Mucosa of descending colon (tissue), 3 donors: Measurements from ENCODE around the gene PROSER3. TPM values are rescaled to one million over a fixed set of nuclear protein-coding genes. Genes with fewer than 3 reads are reported as not detected.

Source experiments
- ATAC-seq: fragments of 200-7000 bp; cut with Tn5 transposase; one replicate; pipeline ENCODE4 v1.9.1; 2020; ENCODE audit warnings: mild to moderate bottlenecking, moderate library complexity
- DNase-seq, 3 donors: peaks; one replicate each; pipeline ENCODE4 v3.0.0-alpha.2; 2020
- H3K36me3 ChIP-seq: fragments of 200-600 bp; one replicate; pipeline ENCODE4 v1.8.0; 2021; ENCODE audit warnings: low read depth, mild to moderate bottlenecking
- H3K4me1 ChIP-seq: fragments of 200-600 bp; one replicate; pipeline ENCODE4 v1.8.0; 2021; ENCODE audit warnings: low read depth, mild to moderate bottlenecking
- H3K4me3 ChIP-seq: fragments of 200-600 bp; one replicate; pipeline ENCODE4 v1.8.0; 2021; ENCODE audit warnings: mild to moderate bottlenecking
- H3K9me3 ChIP-seq: fragments of 200-600 bp; one replicate; pipeline ENCODE4 v1.8.0; 2021; ENCODE audit warnings: mild to moderate bottlenecking
- intact Hi-C, 2 donors: fragments of 100-400 bp; cut with DNase I in 1 of 2; cut with micrococcal nuclease in 1 of 2; formaldehyde crosslinking; loops; one replicate each; pipeline versions ENCODE4 v1.11.0 to v1.11.1; 2022; cut with DNase I, micrococcal nuclease
- total RNA-seq, 3 donors: library from RNA; stranded (reverse); fragmentation: NEBNext Ultra II Directional in 2 of 3; extraction: Animal tissue kit (Norgen Biotek cat#: 25700) in 2 of 3; gene quantifications; one replicate each; pipeline versions ENCODE4 v1.2.1 to v1.2.4, GENCODE V29; 2021 to 2023
- TF ChIP-seq, protein P1 (sequence below): fragments of 200-600 bp; IDR thresholded peaks from one replicate; pipeline ENCODE4 v1.8.0; 2022; ENCODE audit warnings: antibody characterized with exemption, mild to moderate bottlenecking
- donor health status: DM: no; HTN: no; CAD: no; lungs with moderate emphysema.
- donor health status: DM: no; HTN: no; CAD: no.
- donor health status: DM: no; HTN: yes; CAD: no.

PROSER3 gene
- total RNA-seq, 3 donors from 2014 or later, result 21.7 to 26.5 (median 26.0) TPM

DNA sequence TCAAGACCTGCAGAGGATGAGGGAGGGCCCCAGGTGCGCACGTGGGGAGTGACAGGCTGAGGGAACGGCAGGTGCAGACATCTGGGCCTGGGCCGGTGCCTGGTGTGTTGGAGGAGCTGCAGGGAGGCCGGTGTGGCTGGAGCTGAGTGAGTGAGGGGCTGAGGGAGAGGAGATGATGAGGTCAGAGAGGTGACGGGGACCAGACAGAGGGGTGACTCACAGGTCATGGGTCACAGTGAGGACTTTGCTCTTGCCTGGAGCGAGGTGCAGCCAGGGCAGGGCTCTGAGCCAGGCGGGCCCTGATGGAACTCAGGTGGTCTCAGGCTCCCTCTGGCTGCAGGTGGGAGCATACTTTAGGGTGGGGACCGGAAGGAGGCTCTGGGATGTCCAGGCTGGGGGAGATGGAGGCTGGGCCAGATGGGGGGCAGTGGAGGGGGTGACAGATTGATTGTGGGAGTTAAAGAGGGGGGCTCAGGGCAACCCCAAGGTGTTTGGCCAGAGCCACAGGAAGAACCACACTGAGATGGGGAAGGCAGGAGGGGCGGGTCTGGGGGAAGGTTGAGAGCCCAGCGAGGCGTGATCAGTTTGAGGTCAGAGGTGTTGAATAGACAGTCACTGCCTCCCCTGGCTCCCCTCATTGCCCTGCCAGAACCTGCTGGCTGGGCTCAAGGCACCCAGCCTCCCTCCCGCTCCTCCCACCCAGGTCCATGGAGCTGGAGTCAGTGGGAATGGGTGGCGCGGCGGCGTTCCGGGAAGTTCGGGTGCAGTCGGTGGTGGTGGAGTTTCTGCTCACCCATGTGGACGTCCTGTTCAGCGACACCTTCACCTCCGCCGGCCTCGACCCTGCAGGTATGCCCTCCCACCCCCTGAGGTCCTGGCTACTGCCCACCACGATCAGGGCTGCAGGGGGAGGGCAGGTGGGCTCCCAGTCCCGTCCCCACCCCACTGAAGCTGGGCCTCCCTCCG is 25.8 kb downstream of the PROSER3 start:
- no peak for DNase-seq
- TF ChIP-seq, protein P1, sequence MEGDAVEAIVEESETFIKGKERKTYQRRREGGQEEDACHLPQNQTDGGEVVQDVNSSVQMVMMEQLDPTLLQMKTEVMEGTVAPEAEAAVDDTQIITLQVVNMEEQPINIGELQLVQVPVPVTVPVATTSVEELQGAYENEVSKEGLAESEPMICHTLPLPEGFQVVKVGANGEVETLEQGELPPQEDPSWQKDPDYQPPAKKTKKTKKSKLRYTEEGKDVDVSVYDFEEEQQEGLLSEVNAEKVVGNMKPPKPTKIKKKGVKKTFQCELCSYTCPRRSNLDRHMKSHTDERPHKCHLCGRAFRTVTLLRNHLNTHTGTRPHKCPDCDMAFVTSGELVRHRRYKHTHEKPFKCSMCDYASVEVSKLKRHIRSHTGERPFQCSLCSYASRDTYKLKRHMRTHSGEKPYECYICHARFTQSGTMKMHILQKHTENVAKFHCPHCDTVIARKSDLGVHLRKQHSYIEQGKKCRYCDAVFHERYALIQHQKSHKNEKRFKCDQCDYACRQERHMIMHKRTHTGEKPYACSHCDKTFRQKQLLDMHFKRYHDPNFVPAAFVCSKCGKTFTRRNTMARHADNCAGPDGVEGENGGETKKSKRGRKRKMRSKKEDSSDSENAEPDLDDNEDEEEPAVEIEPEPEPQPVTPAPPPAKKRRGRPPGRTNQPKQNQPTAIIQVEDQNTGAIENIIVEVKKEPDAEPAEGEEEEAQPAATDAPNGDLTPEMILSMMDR, result no peak
- intact Hi-C loops, result no loop called here
- H3K4me1 ChIP-seq, result no peaks in the 10 kb centered on the region
- no peaks in the 10 kb centered on the region for H3K36me3 ChIP-seq
- H3K4me3 ChIP-seq, result no peak overlapping the region
- peak; percentile 11 for ATAC-seq
- H3K9me3 ChIP-seq, result no peaks in the 10 kb centered on the region

DNA sequence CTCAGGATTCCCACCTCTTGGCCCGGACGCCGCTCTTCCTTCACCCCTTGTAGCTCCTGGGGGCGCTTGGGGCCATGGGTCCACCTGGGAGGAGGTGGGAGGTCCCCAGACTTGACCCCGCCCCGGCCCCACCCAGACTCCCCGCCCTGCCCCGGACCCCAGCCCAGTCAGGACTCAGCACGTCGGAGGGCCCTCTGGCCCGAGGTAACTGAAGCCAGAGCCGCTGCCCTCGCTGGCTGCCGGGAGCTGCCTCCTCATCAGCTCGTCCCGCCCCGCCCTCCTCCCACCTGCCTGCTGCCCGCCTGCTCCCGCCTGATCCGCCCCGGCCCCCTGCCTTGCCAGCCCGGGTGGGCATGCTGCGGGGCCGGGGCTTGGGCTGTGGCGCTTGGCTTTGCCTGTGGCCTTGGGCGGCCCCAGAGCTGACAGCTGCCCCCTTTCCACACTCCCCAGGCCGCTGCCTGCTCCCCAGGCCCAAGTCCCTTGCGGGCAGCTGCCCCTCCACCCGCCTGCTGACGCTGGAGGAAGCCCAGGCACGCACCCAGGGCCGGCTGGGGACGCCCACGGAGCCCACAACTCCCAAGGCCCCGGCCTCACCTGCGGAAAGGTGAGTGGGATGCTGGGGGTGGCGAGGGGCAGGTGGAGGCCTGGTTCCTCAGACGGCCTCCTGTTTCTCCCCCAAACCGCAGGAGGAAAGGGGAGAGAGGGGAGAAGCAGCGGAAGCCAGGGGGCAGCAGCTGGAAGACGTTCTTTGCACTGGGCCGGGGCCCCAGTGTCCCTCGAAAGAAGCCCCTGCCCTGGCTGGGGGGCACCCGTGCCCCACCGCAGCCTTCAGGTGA is 26.7 kb downstream of the PROSER3 start:
- H3K4me1 ChIP-seq, result no peaks in the 10 kb centered on the region
- TF ChIP-seq, protein P1, result no peak
- ATAC-seq (no peak), DNase-seq (no peak)
- no peak overlapping the region for H3K4me3 ChIP-seq
- H3K9me3 ChIP-seq, result no peaks in the 10 kb centered on the region
- intact Hi-C loops, result no loop called here
- no peaks in the 10 kb centered on the region for H3K36me3 ChIP-seq

DNA sequence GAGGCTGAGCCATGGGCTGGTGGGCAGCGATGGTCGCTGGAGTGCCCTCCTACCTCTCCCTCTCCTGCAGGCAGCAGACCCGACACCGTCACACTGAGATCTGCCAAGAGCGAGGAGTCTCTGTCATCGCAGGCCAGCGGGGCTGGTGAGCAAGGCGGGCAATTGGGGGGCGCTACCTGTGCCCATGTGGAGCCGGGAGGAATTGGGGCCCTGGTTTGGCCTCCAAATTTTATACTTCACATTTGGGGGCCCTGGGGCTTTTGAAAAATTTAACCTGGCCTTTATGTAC is 27.3 kb downstream of the PROSER3 start:
- Histone ChIP-seq H3K9me3 (no peaks in the 10 kb centered on the region), H3K4me3 (no peak overlapping the region), H3K4me1 (no peaks in the 10 kb centered on the region), H3K36me3 (no peaks in the 10 kb centered on the region)
- ATAC-seq (no peak), DNase-seq (no peak)
- TF ChIP-seq, protein P1, result no peak
- intact Hi-C loops, result no loop called here

DNA sequence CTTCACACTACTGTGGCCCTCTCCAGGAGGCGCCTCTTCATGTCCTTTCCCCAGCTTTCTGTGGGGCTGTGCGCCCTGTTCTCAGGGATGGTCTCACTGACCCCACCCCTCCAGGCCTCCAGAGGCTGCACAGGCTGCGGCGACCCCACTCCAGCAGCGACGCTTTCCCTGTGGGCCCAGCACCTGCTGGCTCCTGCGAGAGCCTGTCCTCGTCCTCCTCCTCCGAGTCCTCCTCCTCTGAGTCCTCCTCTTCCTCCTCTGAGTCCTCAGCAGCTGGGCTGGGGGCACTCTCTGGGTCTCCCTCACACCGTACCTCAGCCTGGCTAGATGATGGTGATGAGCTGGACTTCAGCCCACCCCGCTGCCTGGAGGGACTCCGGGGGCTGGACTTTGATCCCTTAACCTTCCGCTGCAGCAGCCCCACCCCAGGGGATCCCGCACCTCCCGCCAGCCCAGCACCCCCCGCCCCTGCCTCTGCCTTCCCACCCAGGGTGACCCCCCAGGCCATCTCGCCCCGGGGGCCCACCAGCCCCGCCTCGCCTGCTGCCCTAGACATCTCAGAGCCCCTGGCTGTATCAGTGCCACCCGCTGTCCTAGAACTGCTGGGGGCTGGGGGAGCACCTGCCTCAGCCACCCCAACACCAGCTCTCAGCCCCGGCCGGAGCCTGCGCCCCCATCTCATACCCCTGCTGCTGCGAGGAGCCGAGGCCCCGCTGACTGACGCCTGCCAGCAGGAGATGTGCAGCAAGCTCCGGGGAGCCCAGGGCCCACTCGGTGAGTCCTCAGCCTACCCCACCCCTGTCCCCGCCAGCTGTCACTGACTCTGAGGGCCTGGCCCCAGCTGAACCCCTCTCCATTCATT is 28.6 kb downstream of the PROSER3 start:
- intact Hi-C loops, result no loop called here
- Histone ChIP-seq H3K4me3 (no peak overlapping the region), H3K36me3 (no peaks in the 10 kb centered on the region), H3K9me3 (no peaks in the 10 kb centered on the region), H3K4me1 (no peaks in the 10 kb centered on the region)
- ATAC-seq (no peak), DNase-seq (no peak)
- TF ChIP-seq, protein P1, result no peak

DNA sequence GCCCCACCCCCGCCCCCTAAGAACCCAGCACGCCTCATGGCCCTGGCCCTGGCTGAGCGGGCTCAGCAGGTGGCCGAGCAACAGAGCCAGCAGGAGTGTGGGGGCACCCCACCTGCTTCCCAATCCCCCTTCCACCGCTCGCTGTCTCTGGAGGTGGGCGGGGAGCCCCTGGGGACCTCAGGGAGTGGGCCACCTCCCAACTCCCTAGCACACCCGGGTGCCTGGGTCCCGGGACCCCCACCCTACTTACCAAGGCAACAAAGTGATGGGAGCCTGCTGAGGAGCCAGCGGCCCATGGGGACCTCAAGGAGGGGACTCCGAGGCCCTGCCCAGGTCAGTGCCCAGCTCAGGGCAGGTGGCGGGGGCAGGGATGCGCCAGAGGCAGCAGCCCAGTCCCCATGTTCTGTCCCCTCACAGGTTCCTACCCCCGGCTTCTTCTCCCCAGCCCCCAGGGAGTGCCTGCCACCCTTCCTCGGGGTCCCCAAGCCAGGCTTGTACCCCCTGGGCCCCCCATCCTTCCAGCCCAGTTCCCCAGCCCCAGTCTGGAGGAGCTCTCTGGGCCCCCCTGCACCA is 29.3 kb downstream of the PROSER3 start:
- TF ChIP-seq, protein P1, result no peak
- Histone ChIP-seq H3K4me1 (no peaks in the 10 kb centered on the region), H3K9me3 (no peaks in the 10 kb centered on the region), H3K4me3 (no peak overlapping the region), H3K36me3 (no peaks in the 10 kb centered on the region)
- DNase-seq, result no peak
- intact Hi-C loops, result no loop called here
- no peak for ATAC-seq
